GM19239 (cell line): ENCODE measurements around the gene ADISSP.

Source experiments
- DNase-seq: peaks from one replicate; pipeline ENCODE4 v3.0.0; 2011; ENCODE audit warnings: low spot score; ENCODE audit not compliant: insufficient read length
- FAIRE-seq: peaks from 2 replicates; lab custom pipeline; 2011; peaks lifted over from hg19 to GRCh38; lab: Jason Lieb, UNC

Gene ADISSP

GRCh38 chr20:3783068-3783489, 15.5 kb upstream of the ADISSP start:
- FAIRE-seq = no peak

GRCh38 chr20:3782597-3782996, 15.0 kb upstream of the ADISSP start:
- DNase-seq = no peak
- no peak for FAIRE-seq

More at GRCh38 chr20:3783068-3783489, 15.5 kb upstream of the ADISSP start:
- DNase-seq = no peak

- FAIRE-seq = peak; percentile 92
- DNase-seq = peak; percentile 94
These were observed 13.8 kb upstream of the ADISSP start, which contains the start of gene SPEF1 for GRCh38 chr20:3781153-3781910. Gene SPEF1, minus strand, starts transcription at chr20:3781448. Its CDS starts 161 bp downstream, at chr20:3781287.

- DNase-seq = no peak
- FAIRE-seq = no peak
These were observed 11.4 kb upstream of the ADISSP start for GRCh38 chr20:3778976-3779375.

- FAIRE-seq = no peak
- no peak for DNase-seq
These were observed 10.4 kb upstream of the ADISSP start for GRCh38 chr20:3777716-3778629.

GRCh38 chr20:3777381-3777715, 9.8 kb upstream of the ADISSP start:
- DNase-seq (no peak), FAIRE-seq (peak; percentile 45)

GRCh38 chr20:3775457-3776108, 8.0 kb upstream of the ADISSP start:
- DNase-seq = no peak

GRCh38 chr20:3771552-3772058, 4.1 kb upstream of the ADISSP start:
- FAIRE-seq (no peak), DNase-seq (no peak)

More at GRCh38 chr20:3775457-3776108, 8.0 kb upstream of the ADISSP start:
- no peak for FAIRE-seq

GRCh38 chr20:3768342-3769130, 983 bp upstream of the ADISSP start:
- peak; percentile 89 for FAIRE-seq

GRCh38 chr20:3767110-3767426, 485 bp downstream of the ADISSP start:
- DNase-seq (no peak), FAIRE-seq (no peak)

More at GRCh38 chr20:3768342-3769130, 983 bp upstream of the ADISSP start:
- DNase-seq = no peak

- FAIRE-seq (no peak), DNase-seq (no peak)
These were observed 987 bp downstream of the ADISSP start for GRCh38 chr20:3766422-3767109.

- no peak for DNase-seq
- no peak for FAIRE-seq
These were observed 2.2 kb downstream of the ADISSP start for GRCh38 chr20:3765171-3765882.

- no peak for DNase-seq
- no peak for FAIRE-seq
These were observed 2.9 kb downstream of the ADISSP start for GRCh38 chr20:3764659-3765058.

- no peak for DNase-seq
- FAIRE-seq = no peak
These were observed 3.6 kb downstream of the ADISSP start for GRCh38 chr20:3763671-3764601.

- FAIRE-seq (peak; percentile 86), DNase-seq (no peak)
These were observed 6.8 kb downstream of the ADISSP start for GRCh38 chr20:3760655-3761348.

- DNase-seq (no peak), FAIRE-seq (no peak)
These were observed 7.7 kb downstream of the ADISSP start for GRCh38 chr20:3759884-3760283.

GRCh38 chr20:3759316-3759823, 8.2 kb downstream of the ADISSP start:
- DNase-seq (no peak), FAIRE-seq (no peak)
